Measurements from ENCODE around the gene ATG12.

DNA sequence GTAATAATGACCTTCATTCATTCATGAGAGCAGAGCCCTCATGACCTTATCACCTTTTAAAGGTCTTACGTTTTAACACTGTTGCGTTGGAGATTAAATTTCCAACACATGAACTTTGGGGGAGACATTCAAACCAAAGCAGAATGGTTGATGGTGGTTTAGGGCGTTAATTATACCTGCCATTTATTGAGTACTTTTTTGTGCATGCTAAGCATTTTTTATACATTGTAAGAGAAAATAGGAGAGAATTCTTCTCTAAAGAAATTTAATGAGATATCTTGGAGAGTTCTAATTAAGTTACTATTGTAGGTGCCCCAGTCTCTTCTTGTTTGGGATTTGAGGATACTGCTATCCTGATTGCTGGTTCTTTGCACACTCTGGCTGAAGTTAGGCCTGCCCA, 12.8 kb upstream of the ATG12 start:
- TF ChIP-seq, protein P1, sequence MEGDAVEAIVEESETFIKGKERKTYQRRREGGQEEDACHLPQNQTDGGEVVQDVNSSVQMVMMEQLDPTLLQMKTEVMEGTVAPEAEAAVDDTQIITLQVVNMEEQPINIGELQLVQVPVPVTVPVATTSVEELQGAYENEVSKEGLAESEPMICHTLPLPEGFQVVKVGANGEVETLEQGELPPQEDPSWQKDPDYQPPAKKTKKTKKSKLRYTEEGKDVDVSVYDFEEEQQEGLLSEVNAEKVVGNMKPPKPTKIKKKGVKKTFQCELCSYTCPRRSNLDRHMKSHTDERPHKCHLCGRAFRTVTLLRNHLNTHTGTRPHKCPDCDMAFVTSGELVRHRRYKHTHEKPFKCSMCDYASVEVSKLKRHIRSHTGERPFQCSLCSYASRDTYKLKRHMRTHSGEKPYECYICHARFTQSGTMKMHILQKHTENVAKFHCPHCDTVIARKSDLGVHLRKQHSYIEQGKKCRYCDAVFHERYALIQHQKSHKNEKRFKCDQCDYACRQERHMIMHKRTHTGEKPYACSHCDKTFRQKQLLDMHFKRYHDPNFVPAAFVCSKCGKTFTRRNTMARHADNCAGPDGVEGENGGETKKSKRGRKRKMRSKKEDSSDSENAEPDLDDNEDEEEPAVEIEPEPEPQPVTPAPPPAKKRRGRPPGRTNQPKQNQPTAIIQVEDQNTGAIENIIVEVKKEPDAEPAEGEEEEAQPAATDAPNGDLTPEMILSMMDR (IDR thresholded peaks at IDR 0.05) = no peak
- TF ChIP-seq EP300 (IDR thresholded peaks at IDR 0.05) (no peak), POLR2AphosphoS5 (IDR thresholded peaks at IDR 0.05) (no peak)
